T-cell (primary cell): Measurements from ENCODE around the gene CCDC106. TPM values are rescaled to one million over a fixed set of nuclear protein-coding genes. Genes with fewer than 3 reads are reported as not detected.

Experiments
- ATAC-seq, 4 experiments: fragments of 200-7000 bp in 3 of 4; fragments of 150-1000 bp in 1 of 4; cut with Tn5 transposase; replicated peaks in 1 of 4; 1 replicate in 3 of 4; 2 replicates in 1 of 4; pipeline ENCODE4 v1.10.0; 2021; ENCODE audit warnings: moderate library complexity in 3 of 4, mild to moderate bottlenecking in 2 of 4, moderate number of reproducible peaks in 1 of 4
- CTCF ChIA-PET, 2 donors: fragments of 300-600 bp; sonication (Branson Sonifier 250); formaldehyde crosslinking; loops; one replicate each; lab custom pipeline; 2022; ENCODE audit warnings: antibody characterized with exemption in 2 of 2; lab: Charles Lee
- POLR2A ChIA-PET, 2 donors: fragments of 300-600 bp; sonication (Branson Sonifier 250); formaldehyde crosslinking; loops; one replicate each; lab custom pipeline; 2022; ENCODE audit warnings: antibody characterized with exemption in 2 of 2; lab: Charles Lee
- DNase-seq, 35 experiments: peaks; one replicate each; pipeline versions ENCODE4 v3.0.0 to v3.0.0-alpha.2; 2013 to 2023
- H3K27ac ChIP-seq: one replicate; pipeline ENCODE4 v1.5.1; 2013; ENCODE audit warnings: low read length
- H3K27me3 ChIP-seq, 2 experiments: replicated peaks in 1 of 2; 1 replicate in 1 of 2; 2 replicates in 1 of 2; pipeline versions ENCODE4 v1.6.1 to v1.7.0; 2013; ENCODE audit warnings: low read length in 1 of 2, mixed read lengths in 1 of 2; ENCODE audit not compliant: control insufficient read depth in 2 of 2, insufficient read depth in 2 of 2; ENCODE audit errors: extremely low read depth in 1 of 2
- H3K36me3 ChIP-seq, 2 donors: 1 replicate in 1 of 2; 2 replicates in 1 of 2; pipeline versions ENCODE4 v1.6.1 to v1.7.0; 2013; ENCODE audit warnings: low read length in 1 of 2; ENCODE audit not compliant: control insufficient read depth in 2 of 2, insufficient read depth in 1 of 2; ENCODE audit errors: extremely low read depth in 1 of 2
- H3K4me1 ChIP-seq, 2 experiments: 1 replicate in 1 of 2; 2 replicates in 1 of 2; pipeline versions ENCODE4 v1.6.1 to v1.7.0; 2013; ENCODE audit warnings: low read length in 2 of 2, mixed read lengths in 1 of 2; ENCODE audit not compliant: insufficient read depth in 2 of 2, control insufficient read depth in 1 of 2; ENCODE audit errors: extremely low read depth in 1 of 2
- H3K4me3 ChIP-seq, 2 donors: 1 replicate in 1 of 2; 2 replicates in 1 of 2; pipeline versions ENCODE4 v1.5.1 to v1.7.0; 2013; ENCODE audit warnings: mild to moderate bottlenecking in 2 of 2, low read length in 1 of 2, moderate library complexity in 1 of 2; ENCODE audit not compliant: control insufficient read depth in 1 of 2; ENCODE audit errors: extremely low read depth in 1 of 2
- H3K9me3 ChIP-seq: 2 replicates; pipeline ENCODE4 v1.7.0; 2013
- H3K27ac Mint-ChIP-seq, 2 donors: one replicate each; pipeline ENCODE4 v1.8.0; 2020 to 2021; ENCODE audit warnings: mild to moderate bottlenecking in 2 of 2, mixed read lengths in 2 of 2
- H3K27me3 Mint-ChIP-seq, 2 donors: one replicate each; pipeline ENCODE4 v1.8.0; 2021 to 2022; ENCODE audit warnings: mixed read lengths in 2 of 2
- H3K36me3 Mint-ChIP-seq: one replicate; pipeline ENCODE4 v1.8.0; 2021; ENCODE audit warnings: mixed read lengths
- H3K4me1 Mint-ChIP-seq, 3 donors: one replicate each; pipeline ENCODE4 v1.8.0; 2020 to 2022; ENCODE audit warnings: mixed read lengths in 3 of 3, mild to moderate bottlenecking in 1 of 3
- H3K4me3 Mint-ChIP-seq, 3 donors: one replicate each; pipeline ENCODE4 v1.8.0; 2020 to 2022; ENCODE audit warnings: mild to moderate bottlenecking in 3 of 3, mixed read lengths in 3 of 3, moderate library complexity in 3 of 3
- H3K9me3 Mint-ChIP-seq, 3 donors: one replicate each; pipeline ENCODE4 v1.8.0; 2020 to 2022; ENCODE audit warnings: mixed read lengths in 3 of 3
- WGBS: methylation state at CpG from one replicate; pipeline ENCODE4 v1.1.5; 2013; ENCODE audit warnings: missing lambda C conversion rate; ENCODE audit not compliant: insufficient coverage; 5-methylcytosine and 5-hydroxymethylcytosine counted together
- total RNA-seq, 35 experiments: library from RNA in 6 of 35; stranded (reverse) in 6 of 35; fragments of 120-200 nt in 1 of 35; gene quantifications; one replicate each; pipeline versions ENCODE4 v1.2.1 to v1.2.4 and lab custom pipeline; 2013 to 2026

The CCDC106 gene
- total RNA-seq, 5 donors from 2014 or later (not counting 1 experiment from before 2014, with no cell fraction given), result 1.7 to 4.7 (median 3.8) TPM

GRCh38 chr19:55611983-55612645, 35.9 kb upstream of the CCDC106 start:
- H3K27ac Mint-ChIP-seq, result no peak overlapping the region
- ATAC-seq, result no peak

GRCh38 chr19:55613396-55613795, 34.6 kb upstream of the CCDC106 start:
- H3K27me3 Mint-ChIP-seq, result no peaks in the 10 kb centered on the region
- DNase-seq (no peak), ATAC-seq (no peak)
- H3K36me3 Mint-ChIP-seq, result peaks cover 30% of the 10 kb centered on the region
- Histone ChIP-seq H3K4me1 (peaks cover 0 to 15% of the 10 kb centered on the region in 2 experiments), H3K36me3 (peaks cover 5 to 38% of the 10 kb centered on the region in 2 donors), H3K4me3 (no peak overlapping the region), H3K27me3 (no peaks in the 10 kb centered on the region), H3K9me3 (no peaks in the 10 kb centered on the region), H3K27ac (no peak overlapping the region)
- no peaks in the 10 kb centered on the region for H3K9me3 Mint-ChIP-seq
- CTCF ChIA-PET, result no interaction called here
- H3K4me3 Mint-ChIP-seq, result no peak overlapping the region
- H3K4me1 Mint-ChIP-seq, result peaks cover 36 to 43% (median 37%) of the 10 kb centered on the region in 3 donors
- POLR2A ChIA-PET, result no interaction called here
- WGBS, result 98% methylated on average over 10 of the region's 27 CpGs
- no peak overlapping the region for H3K27ac Mint-ChIP-seq

More at GRCh38 chr19:55611983-55612645, 35.9 kb upstream of the CCDC106 start:
- ChIA-PET POLR2A (no interaction called here), CTCF (interaction anchor here in 1 of 2 donors (1.9 kb wide), 1 partner anchor 21 kb away, joined by 4 read pairs; no protein-coding TSS in a partner anchor)
- no peaks in the 10 kb centered on the region for H3K9me3 Mint-ChIP-seq
- no peak overlapping the region for H3K4me3 Mint-ChIP-seq
- H3K27ac ChIP-seq, result no peak overlapping the region
- peaks cover 45 to 56% (median 46%) of the 10 kb centered on the region in 3 donors for H3K4me1 Mint-ChIP-seq
- H3K36me3 ChIP-seq, result peaks cover 5 to 30% of the 10 kb centered on the region in 2 donors
- H3K27me3 Mint-ChIP-seq, result no peaks in the 10 kb centered on the region
- H3K36me3 Mint-ChIP-seq, result peaks cover 27% of the 10 kb centered on the region
- H3K4me3 ChIP-seq, result no peak overlapping the region
- 94% methylated on average over 2 of the region's 3 CpGs for WGBS
- peaks cover under 1 to 19% of the 10 kb centered on the region in 2 experiments for H3K4me1 ChIP-seq
- H3K27me3 ChIP-seq, result no peaks in the 10 kb centered on the region
- DNase-seq, result no peak
- no peaks in the 10 kb centered on the region for H3K9me3 ChIP-seq

- no peak for ATAC-seq
- Mint-ChIP-seq H3K4me3 (no peak overlapping the region), H3K27ac (no peak overlapping the region), H3K27me3 (no peaks in the 10 kb centered on the region), H3K4me1 (peaks cover 29 to 38% (median 34%) of the 10 kb centered on the region in 3 donors), H3K9me3 (no peaks in the 10 kb centered on the region), H3K36me3 (peaks cover 27% of the 10 kb centered on the region)
- no peak for DNase-seq
- Histone ChIP-seq H3K27ac (no peak overlapping the region), H3K9me3 (no peaks in the 10 kb centered on the region), H3K27me3 (no peaks in the 10 kb centered on the region), H3K4me1 (peaks cover 0 to 15% of the 10 kb centered on the region in 2 experiments), H3K36me3 (peaks cover 5 to 34% of the 10 kb centered on the region in 2 donors), H3K4me3 (no peak overlapping the region)
- ChIA-PET POLR2A (no interaction called here), CTCF (no interaction called here)
- 98% methylated on average over 39 of the region's 75 CpGs for WGBS
Measured at GRCh38 chr19:55613930-55614710, 33.9 kb upstream of the CCDC106 start.

- Mint-ChIP-seq H3K27ac (no peak overlapping the region), H3K9me3 (no peaks in the 10 kb centered on the region), H3K36me3 (peaks cover 19% of the 10 kb centered on the region), H3K4me1 (peaks cover 28 to 35% (median 32%) of the 10 kb centered on the region in 3 donors), H3K4me3 (no peak overlapping the region), H3K27me3 (no peaks in the 10 kb centered on the region)
- H3K4me3 ChIP-seq, result no peak overlapping the region
- no peaks in the 10 kb centered on the region for H3K9me3 ChIP-seq
- no peak for ATAC-seq
- CTCF ChIA-PET, result no interaction called here
- no peak overlapping the region for H3K27ac ChIP-seq
- H3K27me3 ChIP-seq, result no peaks in the 10 kb centered on the region
- 98% methylated on average over 73 of the region's 98 CpGs for WGBS
- POLR2A ChIA-PET, result no interaction called here
- DNase-seq, result no peak
- peaks cover 0 to 10% of the 10 kb centered on the region in 2 experiments for H3K4me1 ChIP-seq
- peaks cover 5 to 27% of the 10 kb centered on the region in 2 donors for H3K36me3 ChIP-seq
Measured at GRCh38 chr19:55614711-55615542, 33.1 kb upstream of the CCDC106 start.

- no peak for DNase-seq
- Mint-ChIP-seq H3K9me3 (no peaks in the 10 kb centered on the region), H3K4me1 (peaks cover 29 to 35% (median 35%) of the 10 kb centered on the region in 3 donors), H3K36me3 (peaks cover 18% of the 10 kb centered on the region), H3K27ac (no peak overlapping the region), H3K27me3 (no peaks in the 10 kb centered on the region), H3K4me3 (no peak overlapping the region)
- Histone ChIP-seq H3K27me3 (no peaks in the 10 kb centered on the region), H3K27ac (no peak overlapping the region), H3K4me1 (peaks cover 4 to 11% of the 10 kb centered on the region in 2 experiments), H3K4me3 (no peak overlapping the region), H3K9me3 (no peaks in the 10 kb centered on the region), H3K36me3 (peaks cover 5 to 21% of the 10 kb centered on the region in 2 donors)
- CTCF ChIA-PET, result no interaction called here
- POLR2A ChIA-PET, result no interaction called here
- ATAC-seq, result no peak
- 97% methylated on average over 83 of the region's 88 CpGs for WGBS
Measured at GRCh38 chr19:55615543-55616394, 32.2 kb upstream of the CCDC106 start.
